ENCODE data around the gene PHACTR1.
"Not testable (repeated sequence)": the region's sequence is repeated elsewhere in the genome, so short reads cannot be mapped to it uniquely, and the experiment has no call there.

PHACTR1 gene

GRCh38 chr6:13311155-13311554 is 594.6 kb downstream of the PHACTR1 start (continued):
- TF ChIP-seq TSHZ2 (CRISPR knock-in tag; IDR thresholded peaks at IDR 0.05) (no peak), ESRRG (CRISPR knock-in tag; IDR thresholded peaks at IDR 0.05) (no peak), CSDC2 (CRISPR knock-in tag; IDR thresholded peaks at IDR 0.05) (no peak)

GRCh38 chr6:13314806-13315205 is 598.2 kb downstream of the PHACTR1 start:
- ATAC-seq = no peak
- no peak for TF ChIP-seq ZNF565 (CRISPR knock-in tag; conservative IDR thresholded peaks at IDR 0.05; ENCODE audit: low read depth)
- TF ChIP-seq GLIS3 (CRISPR knock-in tag; IDR thresholded peaks at IDR 0.05) = no peak
- TF ChIP-seq OSR1 (CRISPR knock-in tag; IDR thresholded peaks at IDR 0.05) = no peak
- no peak for TF ChIP-seq ZNF70 (CRISPR knock-in tag; IDR thresholded peaks at IDR 0.05)
- TF ChIP-seq PATZ1 (CRISPR knock-in tag; IDR thresholded peaks at IDR 0.05; ENCODE audit: borderline replicate concordance) = no peak
- TF ChIP-seq CSRNP3 (CRISPR knock-in tag; IDR thresholded peaks at IDR 0.05) = no peak
- TF ChIP-seq TOX (CRISPR knock-in tag; IDR thresholded peaks at IDR 0.05; ENCODE audit: borderline replicate concordance) = no peak
- TF ChIP-seq BACH2 (CRISPR knock-in tag; IDR thresholded peaks at IDR 0.05; ENCODE audit: borderline replicate concordance) = no peak
- TF ChIP-seq SNAI2 (CRISPR knock-in tag; IDR thresholded peaks at IDR 0.05) = no peak
- no peak for TF ChIP-seq ESRRG (CRISPR knock-in tag; IDR thresholded peaks at IDR 0.05)
- TF ChIP-seq ZC3H10 (CRISPR knock-in tag; IDR thresholded peaks at IDR 0.05) = no peak

GRCh38 chr6:13315896-13316295 is 599.3 kb downstream of the PHACTR1 start:
- ATAC-seq = no peak
- no peak for TF ChIP-seq ARNTL (CRISPR knock-in tag; IDR thresholded peaks at IDR 0.05; ENCODE audit: borderline replicate concordance, low read depth)

- TF ChIP-seq ZNF565 (CRISPR knock-in tag; conservative IDR thresholded peaks at IDR 0.05; ENCODE audit: low read depth) = no peak
- no peak for TF ChIP-seq BACH2 (CRISPR knock-in tag; IDR thresholded peaks at IDR 0.05; ENCODE audit: borderline replicate concordance)
- no peak for ATAC-seq
These were observed 602.3 kb downstream of the PHACTR1 start for GRCh38 chr6:13318821-13319220.

- TF ChIP-seq TOX (CRISPR knock-in tag; IDR thresholded peaks at IDR 0.05; ENCODE audit: borderline replicate concordance) (no peak), ZNF565 (CRISPR knock-in tag; conservative IDR thresholded peaks at IDR 0.05; ENCODE audit: low read depth) (no peak), PPARA (CRISPR knock-in tag; IDR thresholded peaks at IDR 0.05; ENCODE audit: borderline replicate concordance) (no peak), OSR1 (CRISPR knock-in tag; IDR thresholded peaks at IDR 0.05) (no peak), CSRNP3 (CRISPR knock-in tag; IDR thresholded peaks at IDR 0.05) (no peak)
- no peak for ATAC-seq
These were observed 603.5 kb downstream of the PHACTR1 start for GRCh38 chr6:13319891-13320564.

- not testable (repeated sequence) for ATAC-seq
These were observed 609.5 kb downstream of the PHACTR1 start for GRCh38 chr6:13326031-13326586.

Measured in SK-N-SH treated with all-trans-retinoic acid at 6 μM for 48 hours (cell line).